K562 (cell line): ENCODE measurements around the gene GTSE1. TPM values are rescaled to one million over a fixed set of nuclear protein-coding genes. Genes with fewer than 3 reads are reported as not detected.

ENCODE experiments used
- BCLAF1 ChIP-seq, 2 experiments: fragments of 450-650 bp in 1 of 2; IDR thresholded peaks; 2 replicates each; pipeline ENCODE4 v1.6.1; 2011 to 2017; ENCODE audit warnings: low read depth in 2 of 2, antibody characterized with exemption in 1 of 2, borderline replicate concordance in 1 of 2, low read length in 1 of 2, mild to moderate bottlenecking in 1 of 2, mixed read lengths in 1 of 2; ENCODE audit not compliant: control insufficient read depth in 1 of 2
- CREB3 ChIP-seq: fragments of 450-650 bp; conservative IDR thresholded peaks from 2 replicates; pipeline ENCODE4 v1.6.1; 2016; ENCODE audit warnings: missing genetic modification characterization, low read depth, mild to moderate bottlenecking, missing compliant biosample characterization, moderate library complexity
- ELK1 ChIP-seq: sonication (generic); formaldehyde crosslinking; IDR thresholded peaks from 2 replicates; pipeline ENCODE4 v1.8.1; 2022; ENCODE audit warnings: missing genetic modification reagents
- GMEB1 ChIP-seq: fragments of 250-450 bp; sonication (Bioruptor Pico); IDR thresholded peaks from 2 replicates; pipeline ENCODE4 v1.4.0; 2020; ENCODE audit warnings: mild to moderate bottlenecking
- ILF3 ChIP-seq: fragments of 450-650 bp; IDR thresholded peaks from 2 replicates; pipeline ENCODE4 v1.6.1; 2018; ENCODE audit warnings: antibody characterized with exemption, mild to moderate bottlenecking, moderate library complexity, borderline replicate concordance
- RFX5 ChIP-seq: IDR thresholded peaks from 2 replicates; pipeline ENCODE4 v1.6.1; 2011; ENCODE audit warnings: low read depth, mild to moderate bottlenecking, improper control_type of control experiment, low read length
- RREB1 ChIP-seq: fragments of 250-450 bp; sonication (Bioruptor Pico); IDR thresholded peaks from 2 replicates; pipeline ENCODE4 v1.4.0; 2020
- ZNF324 ChIP-seq: fragments of 250-450 bp; sonication (Bioruptor Pico); IDR thresholded peaks from 2 replicates; pipeline ENCODE4 v1.4.0; 2020; ENCODE audit warnings: mild to moderate bottlenecking
- ZNF639 ChIP-seq, 2 experiments: fragments of 200-800 bp in 1 of 2; sonication (Bioruptor generic) in 1 of 2; sonication (generic) in 1 of 2; formaldehyde crosslinking in 1 of 2; IDR thresholded peaks in 1 of 2; conservative IDR thresholded peaks in 1 of 2; 2 replicates each; pipeline versions ENCODE4 v1.5.0 to v1.6.1; 2016 to 2020; ENCODE audit warnings: missing compliant biosample characterization in 1 of 2, missing genetic modification characterization in 1 of 2, missing genetic modification reagents in 1 of 2
- polyA plus RNA-seq, 8 experiments: library from polyadenylated mRNA; depleted of rRNA in 4 of 8; stranded (reverse) in 5 of 8; unstranded in 3 of 8; fragments of >200 nt; fragmentation: Nextera tagmentation in 2 of 8; fragmentation: Illumina TruSeq in 1 of 8; extraction: Ambion mirVana in 2 of 8; extraction: Trizol in 1 of 8; gene quantifications; 2 replicates each; pipeline versions ENCODE4 v1.2.1 to v1.2.3, GENCODE V29; 2011 to 2014; ENCODE audit warnings: inconsistent platforms in 1 of 8, missing spikeins in 1 of 8
- total RNA-seq, 7 experiments: library from RNA; depleted of rRNA in 6 of 7; stranded (reverse); fragments of >200 nt in 6 of 7; fragmentation: Illumina TruSeq in 2 of 7; extraction: Trizol in 2 of 7; gene quantifications; 2 replicates each; pipeline versions ENCODE4 v1.2.1 to v1.2.3, GENCODE V29; 2011 to 2021; ENCODE audit warnings: low replicate concordance in 1 of 7

GTSE1 gene
- total and polyA plus RNA-seq, 9 of the 15 experiments (the other 6 are each of a cell fraction or from before 2014, with no cell fraction given), result 2.5 to 22.5 (median 12.9) TPM

- TF ChIP-seq RREB1 (CRISPR knock-in tag) (no peak), BCLAF1 (IDR thresholded peaks at IDR 0.05; ENCODE audit: borderline replicate concordance in 1 of 2, control insufficient read depth in 1 of 2, low read depth in 2 of 2, low read length in 1 of 2) (no peak), RFX5 (no peak), ELK1 (no peak), ZNF639 (CRISPR knock-in tag; conservative IDR thresholded peaks at IDR 0.05 in 1 of 2, IDR thresholded peaks at IDR 0.05 in 1 of 2) (no peak), ILF3 (no peak), GMEB1 (CRISPR knock-in tag) (peak; percentile 72), ZNF324 (CRISPR knock-in tag) (no peak), CREB3 (tag) (0 out of 2 replicates have a peak, but pooled peaks have one; percentile 57)
Observed at GRCh38 chr22:46296257-46297150, at the start of gene GTSE1 (continued).
